ENCODE measurements around the gene SYNCRIP.

DNA sequence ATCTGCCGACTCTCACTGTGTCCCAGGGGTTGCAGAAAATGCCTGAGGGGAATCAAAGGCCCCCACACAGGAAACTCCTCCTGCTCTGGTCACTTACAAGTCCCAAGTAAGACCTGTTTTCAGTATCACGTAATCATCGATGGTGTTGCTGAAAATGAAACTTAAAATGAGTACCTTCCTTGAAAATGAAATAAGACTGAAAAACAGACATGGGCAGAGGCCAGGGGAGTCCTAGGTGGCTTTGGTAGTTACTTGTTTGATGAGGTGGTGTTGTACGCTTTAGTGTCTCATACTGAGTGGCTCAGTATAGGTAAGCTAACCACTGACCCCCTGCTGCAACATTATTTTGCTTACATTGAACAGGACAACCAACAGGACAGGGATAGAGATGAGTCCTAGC lies 43.0 kb upstream of the SYNCRIP start:
- TF ChIP-seq CTCF (IDR thresholded peaks at IDR 0.05) (no peak), POLR2A (IDR thresholded peaks at IDR 0.05) (no peak)
